Measurements from ENCODE around the gene MPDU1. TPM values are rescaled to one million over a fixed set of nuclear protein-coding genes. Genes with fewer than 3 reads are reported as not detected.

MPDU1 gene
- total and polyA plus RNA-seq, 2 of the 13 experiments (the other 11 are each of a cell fraction or from before 2014, with no cell fraction given) = 112 to 167 TPM

DNA sequence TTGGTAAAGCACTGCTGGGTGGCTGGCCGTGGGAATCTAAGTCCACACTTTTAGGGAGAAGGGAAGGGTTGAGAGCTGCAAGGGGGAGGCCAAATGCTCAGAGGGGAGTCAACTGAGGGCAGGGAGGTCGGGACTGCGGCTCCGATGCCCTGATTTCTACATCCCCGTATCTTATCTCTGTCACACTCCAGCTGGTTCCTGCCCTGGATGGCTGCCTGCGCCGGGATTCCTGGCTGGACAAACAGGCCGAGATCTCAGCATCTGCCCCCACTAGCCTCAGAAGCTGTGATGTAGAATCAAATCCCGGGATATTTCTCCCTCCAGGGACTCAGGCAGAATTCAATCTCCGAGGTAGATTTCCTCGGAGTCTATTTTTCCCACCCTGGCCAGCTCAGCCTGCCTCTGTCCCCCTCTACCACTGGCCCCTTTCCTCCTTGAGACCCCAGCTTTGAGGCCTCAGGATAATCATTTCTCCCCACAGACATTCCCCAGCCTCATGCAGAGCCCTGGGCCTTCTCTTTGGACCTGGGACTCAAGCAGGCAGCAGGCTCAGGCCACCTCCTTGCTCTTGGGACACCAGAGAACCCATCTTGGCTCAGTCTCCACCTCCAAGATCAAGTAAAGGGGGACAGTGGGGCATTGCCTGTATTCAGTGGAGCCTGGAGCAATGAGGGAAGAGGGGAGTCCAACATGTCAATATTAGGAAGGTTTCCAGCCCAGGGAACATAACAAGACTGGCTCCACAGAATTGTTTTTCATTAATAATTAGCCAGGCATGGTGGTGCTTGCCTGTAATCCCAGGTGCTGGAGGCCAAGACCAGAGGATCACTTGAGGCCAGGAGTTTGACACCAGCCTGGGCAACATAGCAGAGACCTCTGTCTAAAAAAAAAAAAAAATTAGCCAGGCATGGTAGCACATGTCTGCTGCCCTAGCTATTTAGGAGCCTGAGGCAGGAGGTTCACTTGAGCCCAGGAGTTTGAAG, 48.0 kb downstream of the MPDU1 start (continued):
- TF ChIP-seq ARID5B (CRISPR knock-in tag; IDR thresholded peaks at IDR 0.05) (no peak), ZNF274 (CRISPR knock-in tag; IDR thresholded peaks at IDR 0.05) (no peak), MAZ (IDR thresholded peaks at IDR 0.05; ENCODE audit: borderline replicate concordance, low read depth, low read length) (no peak), MAZ (CRISPR knock-in tag; IDR thresholded peaks at IDR 0.05; ENCODE audit: low read depth) (no peak), ZNF644 (CRISPR knock-in tag; IDR thresholded peaks at IDR 0.05; ENCODE audit: low read depth) (no peak), YEATS2 (CRISPR knock-in tag; IDR thresholded peaks at IDR 0.05; ENCODE audit: borderline replicate concordance) (no peak), SNAPC2 (CRISPR knock-in tag; IDR thresholded peaks at IDR 0.05) (no peak), NR2F6 (IDR thresholded peaks at IDR 0.05) (no peak), NR2F6 (CRISPR knock-in tag; IDR thresholded peaks at IDR 0.05) (peak; percentile 20; the same call in 1 of the 2 replicates), HIVEP1 (CRISPR knock-in tag; IDR thresholded peaks at IDR 0.05) (peak; percentile 57), ASH2L (IDR thresholded peaks at IDR 0.05; ENCODE audit: insufficient read length, low read depth, low read length) (peak; percentile 33), IKZF5 (CRISPR knock-in tag; IDR thresholded peaks at IDR 0.05) (0 out of 2 replicates have a peak, but pooled peaks have one; percentile 46), NONO (IDR thresholded peaks at IDR 0.05) (no peak), NONO (CRISPR knock-in tag; conservative IDR thresholded peaks at IDR 0.05) (no peak), GZF1 (CRISPR knock-in tag; IDR thresholded peaks at IDR 0.05) (no peak), ZNF556 (CRISPR knock-in tag; IDR thresholded peaks at IDR 0.05; ENCODE audit: borderline replicate concordance) (no peak), ELF1 (CRISPR knock-in tag; IDR thresholded peaks at IDR 0.05) (no peak), ATF7 (IDR thresholded peaks at IDR 0.05) (no peak), ATF7 (CRISPR knock-in tag; IDR thresholded peaks at IDR 0.05) (no peak), ZSCAN25 (CRISPR knock-in tag; IDR thresholded peaks at IDR 0.05) (no peak)
- TF ChIP-seq, protein P1, sequence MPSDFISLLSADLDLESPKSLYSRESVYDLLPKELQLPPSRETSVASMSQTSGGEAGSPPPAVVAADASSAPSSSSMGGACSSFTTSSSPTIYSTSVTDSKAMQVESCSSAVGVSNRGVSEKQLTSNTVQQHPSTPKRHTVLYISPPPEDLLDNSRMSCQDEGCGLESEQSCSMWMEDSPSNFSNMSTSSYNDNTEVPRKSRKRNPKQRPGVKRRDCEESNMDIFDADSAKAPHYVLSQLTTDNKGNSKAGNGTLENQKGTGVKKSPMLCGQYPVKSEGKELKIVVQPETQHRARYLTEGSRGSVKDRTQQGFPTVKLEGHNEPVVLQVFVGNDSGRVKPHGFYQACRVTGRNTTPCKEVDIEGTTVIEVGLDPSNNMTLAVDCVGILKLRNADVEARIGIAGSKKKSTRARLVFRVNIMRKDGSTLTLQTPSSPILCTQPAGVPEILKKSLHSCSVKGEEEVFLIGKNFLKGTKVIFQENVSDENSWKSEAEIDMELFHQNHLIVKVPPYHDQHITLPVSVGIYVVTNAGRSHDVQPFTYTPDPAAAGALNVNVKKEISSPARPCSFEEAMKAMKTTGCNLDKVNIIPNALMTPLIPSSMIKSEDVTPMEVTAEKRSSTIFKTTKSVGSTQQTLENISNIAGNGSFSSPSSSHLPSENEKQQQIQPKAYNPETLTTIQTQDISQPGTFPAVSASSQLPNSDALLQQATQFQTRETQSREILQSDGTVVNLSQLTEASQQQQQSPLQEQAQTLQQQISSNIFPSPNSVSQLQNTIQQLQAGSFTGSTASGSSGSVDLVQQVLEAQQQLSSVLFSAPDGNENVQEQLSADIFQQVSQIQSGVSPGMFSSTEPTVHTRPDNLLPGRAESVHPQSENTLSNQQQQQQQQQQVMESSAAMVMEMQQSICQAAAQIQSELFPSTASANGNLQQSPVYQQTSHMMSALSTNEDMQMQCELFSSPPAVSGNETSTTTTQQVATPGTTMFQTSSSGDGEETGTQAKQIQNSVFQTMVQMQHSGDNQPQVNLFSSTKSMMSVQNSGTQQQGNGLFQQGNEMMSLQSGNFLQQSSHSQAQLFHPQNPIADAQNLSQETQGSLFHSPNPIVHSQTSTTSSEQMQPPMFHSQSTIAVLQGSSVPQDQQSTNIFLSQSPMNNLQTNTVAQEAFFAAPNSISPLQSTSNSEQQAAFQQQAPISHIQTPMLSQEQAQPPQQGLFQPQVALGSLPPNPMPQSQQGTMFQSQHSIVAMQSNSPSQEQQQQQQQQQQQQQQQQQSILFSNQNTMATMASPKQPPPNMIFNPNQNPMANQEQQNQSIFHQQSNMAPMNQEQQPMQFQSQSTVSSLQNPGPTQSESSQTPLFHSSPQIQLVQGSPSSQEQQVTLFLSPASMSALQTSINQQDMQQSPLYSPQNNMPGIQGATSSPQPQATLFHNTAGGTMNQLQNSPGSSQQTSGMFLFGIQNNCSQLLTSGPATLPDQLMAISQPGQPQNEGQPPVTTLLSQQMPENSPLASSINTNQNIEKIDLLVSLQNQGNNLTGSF (CRISPR knock-in tag; IDR thresholded peaks at IDR 0.05) = no peak

All from HepG2 (cell line).